ENCODE data around the gene WDFY3. TPM values are rescaled to one million over a fixed set of nuclear protein-coding genes. Genes with fewer than 3 reads are reported as not detected.

WDFY3 gene
- total and polyA plus RNA-seq, 2 of the 13 experiments (the other 11 are each of a cell fraction or from before 2014, with no cell fraction given), result 16.7 to 24.5 TPM

- in situ Hi-C loops (cut with HindIII; ENCODE audit: extremely low pct_ligation_motif_present, low pct_unique_long_range_greater_than_20kb) (no loop called here), intact Hi-C loops (cut with micrococcal nuclease; ENCODE audit: unreplicated experiment) (no loop called here)
- no peaks in the 10 kb centered on the region for H3K79me2 ChIP-seq (ENCODE audit: insufficient read depth, low read length)
- no peak for TF ChIP-seq WIZ (CRISPR knock-in tag; IDR thresholded peaks at IDR 0.05)
- no peak for TF ChIP-seq IKZF4 (CRISPR knock-in tag; IDR thresholded peaks at IDR 0.05; ENCODE audit: borderline replicate concordance, low read depth, not compliant biosample characterization)
- no peak for TF ChIP-seq NRL (CRISPR knock-in tag; IDR thresholded peaks at IDR 0.05; ENCODE audit: borderline replicate concordance)
- no peak for TF ChIP-seq SSRP1 (CRISPR knock-in tag; IDR thresholded peaks at IDR 0.05)
- TF ChIP-seq REPIN1 (CRISPR knock-in tag; IDR thresholded peaks at IDR 0.05; ENCODE audit: borderline replicate concordance, low read depth), result no peak
- no peak for TF ChIP-seq GABPB1 (CRISPR knock-in tag; IDR thresholded peaks at IDR 0.05)
- no peak for TF ChIP-seq ZNF562 (CRISPR knock-in tag; IDR thresholded peaks at IDR 0.05; ENCODE audit: borderline replicate concordance)
- TF ChIP-seq ZNF646 (CRISPR knock-in tag; IDR thresholded peaks at IDR 0.05), result no peak
- no peak for TF ChIP-seq ISX (CRISPR knock-in tag; conservative IDR thresholded peaks at IDR 0.05)
- no peak for TF ChIP-seq HNF1B (CRISPR knock-in tag; IDR thresholded peaks at IDR 0.05)
- FAIRE-seq, result no peak
- H2AFZ ChIP-seq (ENCODE audit: low read length), result no peak overlapping the region
- no peaks in the 10 kb centered on the region for H4K20me1 ChIP-seq (ENCODE audit: insufficient read depth, low read length)
- no peaks in the 10 kb centered on the region for H3K4me1 ChIP-seq (ENCODE audit: insufficient read depth, low read length)
- WGBS (ENCODE audit: low lambda C conversion rate), result 95% methylated on average over 2 of the region's 2 CpGs
- no TSS peak for BruUV-seq (replicated peaks)
- no peaks in the 10 kb centered on the region for H3K9me3 ChIP-seq (ENCODE audit: low read length)
- H3K4me3 ChIP-seq (replicated peaks in 1 of 3; ENCODE audit: insufficient read depth in 1 of 3, low read depth in 2 of 3, low read length in 3 of 3), result no peak overlapping the region
- ChIA-PET POLR2A (no interaction called here), CTCF (ENCODE audit: low intra/inter-chr PET ratio, low total read pairs) (no interaction called here)
- H3K27ac ChIP-seq (ENCODE audit: extremely low read length, insufficient read depth, low read length), result no peak overlapping the region
- H3K36me3 ChIP-seq (replicated peaks in 1 of 2; ENCODE audit: control insufficient read depth in 1 of 2, insufficient read depth in 2 of 2, low read length in 2 of 2), result peaks cover 1 to 10% of the 10 kb centered on the region in 2 experiments; a peak in 4 of 5 replicates
- H3K4me2 ChIP-seq (ENCODE audit: low read depth, low read length), result no peak overlapping the region
- no peaks in the 10 kb centered on the region for H3K27me3 ChIP-seq (ENCODE audit: control insufficient read depth in 1 of 2, insufficient read depth in 2 of 2, low read length in 2 of 2)
- no peak overlapping the region for H3K9ac ChIP-seq (ENCODE audit: insufficient read depth, low read depth, low read length)
- no peak for ATAC-seq
- DNase-seq (ENCODE audit: low spot score), result no peak
Observed at GRCh38 chr4:84803116-84803515, 163.4 kb downstream of the WDFY3 start.
